ENCODE data around the gene SMIM10L1. TPM values are rescaled to one million over a fixed set of nuclear protein-coding genes. Genes with fewer than 3 reads are reported as not detected.

The SMIM10L1 gene
- 22.9 and 25.5 TPM in 2 replicates for total RNA-seq
- long read RNA-seq, full-length matches to known transcripts, result 88 of 93 reads
- long read RNA-seq, partial matches to known transcripts, result 0 of 93 reads
- long read RNA-seq, other reads (novel, unspliced or antisense), result 5 of 93 reads

- peaks cover 6% of the 10 kb centered on the region for H3K36me3 Mint-ChIP-seq (ENCODE audit: insufficient read depth)
Measured at GRCh38 chr12:11171145-11171968, at the start of gene SMIM10L1. TSS of gene SMIM10L1 (plus strand) at chr12:11171194. CDS start at chr12:11171357, 163 bp downstream.

GRCh38 chr12:11130382-11130781 lies 40.6 kb upstream of the SMIM10L1 start:
- H3K27ac Mint-ChIP-seq, result no peak overlapping the region
- H3K4me3 Mint-ChIP-seq (ENCODE audit: low read depth), result no peak overlapping the region

More at GRCh38 chr12:11171145-11171968, at the start of gene SMIM10L1:
- DNase-seq (ENCODE audit: low spot score, unreplicated experiment), result peak; percentile 92
- Mint-ChIP-seq H3K4me3 (ENCODE audit: low read depth) (peak within 1 kb of the TSS; percentile 95), H3K4me1 (ENCODE audit: low read depth) (peaks cover 30% of the 10 kb centered on the region), H3K27me3 (no peaks in the 10 kb centered on the region), H3K9me3 (ENCODE audit: low read depth) (no peaks in the 10 kb centered on the region), H3K27ac (peak within 1 kb of the TSS; percentile 100)
- TF ChIP-seq CTCF (IDR thresholded peaks at IDR 0.05; ENCODE audit: unreplicated experiment), result peak; percentile 12

GRCh38 chr12:11130999-11131398 lies 40.0 kb upstream of the SMIM10L1 start:
- peaks cover 17% of the 10 kb centered on the region for H3K9me3 Mint-ChIP-seq (ENCODE audit: low read depth)
- peaks cover 15% of the 10 kb centered on the region for H3K4me1 Mint-ChIP-seq (ENCODE audit: low read depth)
- no peak overlapping the region for H3K4me3 Mint-ChIP-seq (ENCODE audit: low read depth)
- no peak for DNase-seq (ENCODE audit: low spot score, unreplicated experiment)
- no peak for TF ChIP-seq CTCF (IDR thresholded peaks at IDR 0.05; ENCODE audit: unreplicated experiment)
- no peak overlapping the region for H3K27ac Mint-ChIP-seq
- H3K27me3 Mint-ChIP-seq, result no peaks in the 10 kb centered on the region
- H3K36me3 Mint-ChIP-seq (ENCODE audit: insufficient read depth), result peaks cover 37% of the 10 kb centered on the region

More at GRCh38 chr12:11130382-11130781, 40.6 kb upstream of the SMIM10L1 start:
- Mint-ChIP-seq H3K27me3 (no peaks in the 10 kb centered on the region), H3K9me3 (ENCODE audit: low read depth) (peaks cover 18% of the 10 kb centered on the region), H3K36me3 (ENCODE audit: insufficient read depth) (peaks cover 37% of the 10 kb centered on the region), H3K4me1 (ENCODE audit: low read depth) (peaks cover 15% of the 10 kb centered on the region)
- no peak for TF ChIP-seq CTCF (IDR thresholded peaks at IDR 0.05; ENCODE audit: unreplicated experiment)
- DNase-seq (ENCODE audit: low spot score, unreplicated experiment), result no peak

- no peak for DNase-seq (ENCODE audit: low spot score, unreplicated experiment)
- Mint-ChIP-seq H3K27ac (no peak overlapping the region), H3K4me1 (ENCODE audit: low read depth) (peaks cover 15% of the 10 kb centered on the region), H3K4me3 (ENCODE audit: low read depth) (no peak overlapping the region), H3K36me3 (ENCODE audit: insufficient read depth) (peaks cover 21% of the 10 kb centered on the region), H3K27me3 (no peaks in the 10 kb centered on the region), H3K9me3 (ENCODE audit: low read depth) (peaks cover 7% of the 10 kb centered on the region)
- TF ChIP-seq CTCF (IDR thresholded peaks at IDR 0.05; ENCODE audit: unreplicated experiment), result no peak
Measured at GRCh38 chr12:11133162-11133561, 37.8 kb upstream of the SMIM10L1 start.

GRCh38 chr12:11133816-11134215 lies 37.2 kb upstream of the SMIM10L1 start:
- peaks cover 14% of the 10 kb centered on the region for H3K36me3 Mint-ChIP-seq (ENCODE audit: insufficient read depth)
- H3K27ac Mint-ChIP-seq, result no peak overlapping the region
- H3K9me3 Mint-ChIP-seq (ENCODE audit: low read depth), result peaks cover 4% of the 10 kb centered on the region
- TF ChIP-seq CTCF (IDR thresholded peaks at IDR 0.05; ENCODE audit: unreplicated experiment), result no peak
- DNase-seq (ENCODE audit: low spot score, unreplicated experiment), result no peak
- peaks cover 13% of the 10 kb centered on the region for H3K4me1 Mint-ChIP-seq (ENCODE audit: low read depth)
- H3K4me3 Mint-ChIP-seq (ENCODE audit: low read depth), result no peak overlapping the region
- no peaks in the 10 kb centered on the region for H3K27me3 Mint-ChIP-seq
